ENCODE results near the gene TKTL1. TPM values are rescaled to one million over a fixed set of nuclear protein-coding genes. Genes with fewer than 3 reads are reported as not detected.

Gene TKTL1
- total and polyA plus RNA-seq, 2 experiments from 2014 or later, result not detected

- no peaks in the 10 kb centered on the region for H3K4me1 ChIP-seq (ENCODE audit: insufficient read depth)
- ATAC-seq (no peak), DNase-seq (ENCODE audit: low spot score) (no peak)
- Mint-ChIP-seq H3K36me3 (ENCODE audit: low read depth) (no peaks in the 10 kb centered on the region), H3K4me3 (no peak overlapping the region), H3K4me1 (peaks cover 11% of the 10 kb centered on the region; the same call in 2 of the 3 replicates), H3K27me3 (ENCODE audit: insufficient read depth, low read depth, poor library complexity) (peaks cover 8% of the 10 kb centered on the region), H3K27ac (no peak overlapping the region), H3K9me3 (no peaks in the 10 kb centered on the region)
- H3K9me2 ChIP-seq (ENCODE audit: insufficient read depth), result no peaks in the 10 kb centered on the region
- no peaks in the 10 kb centered on the region for H4K20me1 ChIP-seq (replicated peaks; ENCODE audit: insufficient read depth)
- no peaks in the 10 kb centered on the region for H3K36me3 ChIP-seq (ENCODE audit: insufficient read depth)
- H3K4me2 ChIP-seq, result no peak overlapping the region
- no peaks in the 10 kb centered on the region for H3K27me3 ChIP-seq (ENCODE audit: insufficient read depth)
- no peak overlapping the region for H2AFZ ChIP-seq
- H3K79me2 ChIP-seq (replicated peaks; ENCODE audit: insufficient read depth), result no peaks in the 10 kb centered on the region
- H3F3A ChIP-seq (replicated peaks; ENCODE audit: low read depth), result no peaks in the 10 kb centered on the region
- no peak overlapping the region for H3K4me3 ChIP-seq
- H3K27ac ChIP-seq (ENCODE audit: low read depth), result no peak overlapping the region
- TF ChIP-seq NANOG (IDR thresholded peaks at IDR 0.05; ENCODE audit: borderline replicate concordance) (no peak), EZH2 (IDR thresholded peaks at IDR 0.05; ENCODE audit: low read depth, unreplicated experiment) (no peak), CREB1 (CRISPR knock-in tag; IDR thresholded peaks at IDR 0.05; ENCODE audit: low read depth) (no peak), STAT1 (IDR thresholded peaks at IDR 0.05; ENCODE audit: unreplicated experiment) (no peak), JUNB (IDR thresholded peaks at IDR 0.05; ENCODE audit: unreplicated experiment) (no peak), ZNF114 (CRISPR knock-in tag; IDR thresholded peaks at IDR 0.05) (no peak), POLR2AphosphoS5 (IDR thresholded peaks at IDR 0.05; ENCODE audit: low read depth) (no peak), EZH2phosphoT487 (IDR thresholded peaks at IDR 0.05; ENCODE audit: unreplicated experiment) (no peak), ZNF331 (CRISPR knock-in tag; IDR thresholded peaks at IDR 0.05; ENCODE audit: low read depth) (no peak), ZNF462 (CRISPR knock-in tag; IDR thresholded peaks at IDR 0.05) (no peak)
- TF ChIP-seq, protein P1, sequence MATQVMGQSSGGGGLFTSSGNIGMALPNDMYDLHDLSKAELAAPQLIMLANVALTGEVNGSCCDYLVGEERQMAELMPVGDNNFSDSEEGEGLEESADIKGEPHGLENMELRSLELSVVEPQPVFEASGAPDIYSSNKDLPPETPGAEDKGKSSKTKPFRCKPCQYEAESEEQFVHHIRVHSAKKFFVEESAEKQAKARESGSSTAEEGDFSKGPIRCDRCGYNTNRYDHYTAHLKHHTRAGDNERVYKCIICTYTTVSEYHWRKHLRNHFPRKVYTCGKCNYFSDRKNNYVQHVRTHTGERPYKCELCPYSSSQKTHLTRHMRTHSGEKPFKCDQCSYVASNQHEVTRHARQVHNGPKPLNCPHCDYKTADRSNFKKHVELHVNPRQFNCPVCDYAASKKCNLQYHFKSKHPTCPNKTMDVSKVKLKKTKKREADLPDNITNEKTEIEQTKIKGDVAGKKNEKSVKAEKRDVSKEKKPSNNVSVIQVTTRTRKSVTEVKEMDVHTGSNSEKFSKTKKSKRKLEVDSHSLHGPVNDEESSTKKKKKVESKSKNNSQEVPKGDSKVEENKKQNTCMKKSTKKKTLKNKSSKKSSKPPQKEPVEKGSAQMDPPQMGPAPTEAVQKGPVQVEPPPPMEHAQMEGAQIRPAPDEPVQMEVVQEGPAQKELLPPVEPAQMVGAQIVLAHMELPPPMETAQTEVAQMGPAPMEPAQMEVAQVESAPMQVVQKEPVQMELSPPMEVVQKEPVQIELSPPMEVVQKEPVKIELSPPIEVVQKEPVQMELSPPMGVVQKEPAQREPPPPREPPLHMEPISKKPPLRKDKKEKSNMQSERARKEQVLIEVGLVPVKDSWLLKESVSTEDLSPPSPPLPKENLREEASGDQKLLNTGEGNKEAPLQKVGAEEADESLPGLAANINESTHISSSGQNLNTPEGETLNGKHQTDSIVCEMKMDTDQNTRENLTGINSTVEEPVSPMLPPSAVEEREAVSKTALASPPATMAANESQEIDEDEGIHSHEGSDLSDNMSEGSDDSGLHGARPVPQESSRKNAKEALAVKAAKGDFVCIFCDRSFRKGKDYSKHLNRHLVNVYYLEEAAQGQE (IDR thresholded peaks at IDR 0.05; ENCODE audit: unreplicated experiment), result no peak
- TF ChIP-seq, protein P2, sequence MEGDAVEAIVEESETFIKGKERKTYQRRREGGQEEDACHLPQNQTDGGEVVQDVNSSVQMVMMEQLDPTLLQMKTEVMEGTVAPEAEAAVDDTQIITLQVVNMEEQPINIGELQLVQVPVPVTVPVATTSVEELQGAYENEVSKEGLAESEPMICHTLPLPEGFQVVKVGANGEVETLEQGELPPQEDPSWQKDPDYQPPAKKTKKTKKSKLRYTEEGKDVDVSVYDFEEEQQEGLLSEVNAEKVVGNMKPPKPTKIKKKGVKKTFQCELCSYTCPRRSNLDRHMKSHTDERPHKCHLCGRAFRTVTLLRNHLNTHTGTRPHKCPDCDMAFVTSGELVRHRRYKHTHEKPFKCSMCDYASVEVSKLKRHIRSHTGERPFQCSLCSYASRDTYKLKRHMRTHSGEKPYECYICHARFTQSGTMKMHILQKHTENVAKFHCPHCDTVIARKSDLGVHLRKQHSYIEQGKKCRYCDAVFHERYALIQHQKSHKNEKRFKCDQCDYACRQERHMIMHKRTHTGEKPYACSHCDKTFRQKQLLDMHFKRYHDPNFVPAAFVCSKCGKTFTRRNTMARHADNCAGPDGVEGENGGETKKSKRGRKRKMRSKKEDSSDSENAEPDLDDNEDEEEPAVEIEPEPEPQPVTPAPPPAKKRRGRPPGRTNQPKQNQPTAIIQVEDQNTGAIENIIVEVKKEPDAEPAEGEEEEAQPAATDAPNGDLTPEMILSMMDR (conservative IDR thresholded peaks at IDR 0.05; ENCODE audit: low read depth in 2 of 2), result no peak
- TF ChIP-seq, protein P3, sequence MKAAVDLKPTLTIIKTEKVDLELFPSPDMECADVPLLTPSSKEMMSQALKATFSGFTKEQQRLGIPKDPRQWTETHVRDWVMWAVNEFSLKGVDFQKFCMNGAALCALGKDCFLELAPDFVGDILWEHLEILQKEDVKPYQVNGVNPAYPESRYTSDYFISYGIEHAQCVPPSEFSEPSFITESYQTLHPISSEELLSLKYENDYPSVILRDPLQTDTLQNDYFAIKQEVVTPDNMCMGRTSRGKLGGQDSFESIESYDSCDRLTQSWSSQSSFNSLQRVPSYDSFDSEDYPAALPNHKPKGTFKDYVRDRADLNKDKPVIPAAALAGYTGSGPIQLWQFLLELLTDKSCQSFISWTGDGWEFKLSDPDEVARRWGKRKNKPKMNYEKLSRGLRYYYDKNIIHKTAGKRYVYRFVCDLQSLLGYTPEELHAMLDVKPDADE (IDR thresholded peaks at IDR 0.05), result no peak
These were observed 7.9 kb downstream of the TKTL1 start for GRCh38 chrX:154303476-154303875.
